NCI-H446 (cell line): ENCODE measurements around the gene PARP3.

Experiments
- DNase-seq, 2 experiments: peaks; one replicate each; lab custom pipeline; 2025; lab: John Stamatoyannopoulos, UW

Gene PARP3

DNA sequence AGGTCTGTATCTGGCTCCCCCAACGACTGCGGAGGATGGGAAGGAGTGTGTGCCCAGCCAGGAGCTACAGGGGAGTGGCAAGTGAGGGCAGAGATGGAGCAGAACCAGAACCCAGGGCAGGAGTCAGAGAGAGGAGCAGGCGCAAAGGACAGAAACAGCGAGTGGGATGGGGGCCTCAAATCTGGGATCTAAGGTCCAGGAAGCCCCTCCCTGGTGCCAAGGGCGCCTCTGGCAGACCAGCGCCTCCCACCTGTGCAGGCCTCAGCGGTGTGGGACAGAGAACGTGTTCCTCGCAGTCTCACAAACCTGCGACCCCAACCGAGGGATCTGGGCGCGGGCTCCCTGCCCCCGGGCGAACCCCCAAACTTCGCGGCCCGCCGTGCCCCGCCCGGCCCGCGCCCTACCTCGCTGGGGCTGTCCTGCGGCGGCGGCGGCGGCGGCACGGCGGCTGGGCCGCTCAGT, 24.8 kb downstream of the PARP3 start:
- DNase-seq: no peak

DNA sequence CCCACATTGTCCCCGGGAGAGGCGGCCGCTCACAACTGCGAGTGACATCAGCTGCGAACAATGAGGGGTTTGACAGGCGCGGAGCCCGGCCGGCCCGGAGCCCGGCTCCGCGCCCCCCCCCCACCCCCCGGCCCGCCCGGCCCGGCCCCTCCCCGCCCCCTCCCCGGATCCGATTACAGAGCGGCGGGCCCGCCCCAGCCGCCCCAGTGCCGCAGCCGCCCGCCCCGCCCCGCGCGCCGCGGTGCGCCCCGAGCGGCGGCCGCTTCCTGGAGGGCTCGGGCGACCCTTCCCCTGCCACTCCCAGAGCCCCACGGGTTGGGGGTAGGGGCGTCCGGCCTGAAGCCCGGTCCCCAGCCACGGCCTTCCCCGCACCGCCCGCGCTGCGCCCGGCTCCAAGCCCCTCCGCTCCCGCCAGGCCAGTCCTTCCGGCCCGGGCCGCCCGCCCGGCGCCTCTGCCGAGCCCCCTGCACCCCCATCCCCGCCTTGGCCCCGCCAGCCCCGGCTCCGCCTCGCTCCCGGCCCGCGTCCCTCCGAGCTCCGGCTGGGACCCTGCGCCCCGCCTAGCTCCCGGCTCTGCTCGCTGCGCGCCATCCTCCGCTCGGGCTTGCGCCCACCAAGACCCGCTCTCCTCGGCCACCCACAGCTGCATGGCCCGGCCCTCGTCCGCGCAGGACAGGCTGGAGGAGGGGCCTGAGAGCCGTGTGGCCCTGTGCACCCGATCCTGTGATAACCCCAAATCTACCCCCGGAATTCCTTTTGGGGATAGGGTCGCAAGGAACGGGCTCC, 25.4 kb downstream of the PARP3 start, which contains the start of gene PCBP4:
PCBP4 (minus strand) TSS at position 71 of the 786 bp plus-strand sequence. CDS start 6,214 bp downstream, outside the sequence.
- peak in 1 of 2 experiments; percentile 31 for DNase-seq

DNA sequence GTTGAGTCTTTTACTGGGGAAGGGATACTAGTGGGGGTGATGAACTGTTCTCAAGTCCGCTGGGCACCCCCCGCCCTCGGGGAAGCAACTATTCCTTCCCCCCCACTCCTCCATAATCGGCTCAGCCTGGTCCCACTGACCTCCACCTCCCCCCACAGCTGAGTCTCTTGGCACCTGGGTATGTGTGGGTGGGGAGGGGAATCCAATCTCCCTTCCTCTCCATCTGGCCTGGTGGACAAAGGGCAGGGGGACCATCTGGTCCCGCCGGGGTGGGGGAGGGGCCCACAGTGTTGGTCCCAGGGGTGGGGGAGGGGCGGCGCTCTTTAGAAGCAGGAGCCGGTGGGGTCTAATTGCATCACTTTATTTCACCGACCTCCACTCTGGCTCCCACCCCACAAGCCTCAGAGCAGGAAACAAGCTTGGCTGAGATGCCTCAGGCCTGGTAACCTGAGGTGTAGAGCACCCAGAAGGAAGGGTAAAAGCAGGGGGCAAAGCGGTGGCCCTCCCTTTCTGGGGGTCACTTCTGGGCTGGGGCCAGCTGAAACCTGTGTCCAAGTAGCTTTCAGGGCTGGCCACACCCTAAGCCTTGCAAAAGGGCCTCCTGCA, 26.1 kb downstream of the PARP3 start:
- peak in 1 of 2 experiments; percentile 38 for DNase-seq

DNA sequence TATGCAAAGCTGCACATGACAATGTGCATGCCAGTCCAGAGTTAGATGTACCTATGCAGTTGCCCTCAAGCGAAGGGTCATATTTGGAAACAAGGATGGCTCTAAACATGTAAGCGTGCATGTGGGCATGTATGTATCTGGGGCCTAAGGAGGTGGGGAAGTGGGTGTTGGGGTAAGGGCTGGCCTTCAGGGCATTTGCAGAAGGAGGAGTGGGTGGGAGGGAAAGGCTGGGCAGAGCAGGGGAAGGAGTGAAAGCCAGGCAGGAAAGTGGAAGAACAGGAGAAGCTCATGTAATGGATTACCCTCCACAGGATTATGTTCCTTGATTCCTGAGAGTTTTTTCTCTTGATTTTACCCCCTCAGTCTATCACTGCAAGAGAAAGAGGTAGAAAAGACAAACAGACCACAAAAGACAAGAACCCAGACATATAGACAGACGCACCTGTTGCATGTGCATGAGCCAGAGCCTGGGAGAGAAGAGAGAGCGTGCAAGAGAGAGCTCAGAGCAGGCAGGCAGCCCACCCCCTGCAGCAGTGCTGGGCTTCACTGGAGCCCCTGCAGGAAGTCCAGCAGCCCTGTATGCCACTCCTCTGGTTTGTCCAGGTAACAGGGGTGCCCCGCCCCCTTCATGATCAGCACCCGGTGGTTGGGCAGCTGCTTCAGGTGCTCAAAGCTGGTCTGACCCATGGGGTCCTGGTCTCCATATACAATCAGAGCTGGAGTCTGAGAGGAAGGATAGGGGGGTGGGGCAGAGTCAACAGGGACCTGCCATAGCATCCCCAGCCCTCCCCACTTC, 26.9 kb downstream of the PARP3 start:
- DNase-seq: no peak

DNA sequence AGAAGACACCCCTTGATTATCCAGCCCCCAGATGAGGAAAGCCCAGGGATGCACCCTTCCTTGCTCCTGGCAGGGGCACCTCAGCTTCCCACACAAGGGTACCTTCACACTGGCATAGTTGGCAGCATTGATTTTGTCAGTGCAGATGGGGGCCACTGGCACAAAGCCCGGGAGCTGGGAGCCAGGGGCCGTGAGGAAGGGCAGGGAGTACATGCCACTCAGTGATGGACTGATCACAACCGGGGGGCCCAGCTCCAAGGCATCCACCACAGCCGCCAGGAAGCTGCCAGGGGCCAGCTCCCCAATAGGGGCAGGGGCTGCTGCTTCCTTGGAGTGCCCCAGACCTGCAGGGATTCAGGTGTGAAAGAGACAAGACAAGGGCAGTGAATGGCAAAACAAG, 27.7 kb downstream of the PARP3 start:
- DNase-seq: peak in 1 of 2 experiments; percentile 15

DNA sequence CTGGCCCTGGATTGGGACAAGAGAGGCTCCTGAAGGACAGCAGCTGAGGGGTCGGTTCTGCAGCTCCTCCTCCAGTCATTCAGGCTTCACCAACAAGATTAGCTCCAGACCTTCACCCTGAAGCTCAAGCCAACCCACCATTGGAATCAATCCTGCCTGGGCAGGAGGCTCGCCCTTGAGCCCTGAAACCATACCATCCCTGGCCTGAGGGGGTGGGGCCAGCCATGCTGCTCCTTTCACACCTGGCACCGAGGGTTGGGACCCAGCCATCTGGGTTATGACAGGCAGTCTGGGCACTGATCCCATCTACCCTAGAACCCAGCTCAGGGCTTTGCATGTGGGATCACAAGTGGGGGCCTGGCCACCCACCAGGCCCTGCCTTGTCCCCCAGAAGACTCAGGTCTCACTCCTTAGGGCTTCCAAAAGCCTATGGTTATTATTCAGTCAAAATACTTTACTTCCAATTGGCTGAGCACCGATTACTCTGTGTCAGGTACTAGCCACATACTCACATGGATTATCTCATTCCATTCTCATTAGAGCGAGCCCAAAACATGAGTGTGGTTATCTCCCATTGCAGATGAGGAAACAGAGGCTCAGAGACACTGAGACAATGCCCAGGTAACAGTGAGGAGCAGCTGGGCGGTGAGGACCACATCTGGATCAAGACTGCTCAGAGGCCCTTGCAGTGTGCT, 28.6 kb downstream of the PARP3 start:
- peak in 1 of 2 experiments; percentile 23 for DNase-seq

DNA sequence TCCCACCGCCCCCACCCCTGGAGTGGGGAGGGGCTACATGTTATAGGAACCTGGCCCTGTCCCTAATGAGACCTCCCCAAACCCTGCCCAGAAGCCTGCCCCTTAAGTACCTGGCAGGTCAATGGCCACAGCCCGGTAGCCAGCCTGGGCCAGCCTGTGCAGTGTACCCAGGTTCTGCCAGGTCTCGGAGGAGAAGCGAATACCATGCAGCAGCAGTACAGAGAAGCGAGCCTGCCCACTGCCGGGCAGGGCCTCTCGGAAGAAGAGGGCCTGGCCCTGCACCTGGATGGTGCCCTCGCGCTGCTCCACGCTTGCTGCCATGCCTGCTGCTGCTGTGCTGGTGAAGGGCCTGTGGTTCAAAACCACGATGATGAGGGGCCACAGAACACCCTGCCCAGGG, 29.2 kb downstream of the PARP3 start:
- DNase-seq: no peak

DNA sequence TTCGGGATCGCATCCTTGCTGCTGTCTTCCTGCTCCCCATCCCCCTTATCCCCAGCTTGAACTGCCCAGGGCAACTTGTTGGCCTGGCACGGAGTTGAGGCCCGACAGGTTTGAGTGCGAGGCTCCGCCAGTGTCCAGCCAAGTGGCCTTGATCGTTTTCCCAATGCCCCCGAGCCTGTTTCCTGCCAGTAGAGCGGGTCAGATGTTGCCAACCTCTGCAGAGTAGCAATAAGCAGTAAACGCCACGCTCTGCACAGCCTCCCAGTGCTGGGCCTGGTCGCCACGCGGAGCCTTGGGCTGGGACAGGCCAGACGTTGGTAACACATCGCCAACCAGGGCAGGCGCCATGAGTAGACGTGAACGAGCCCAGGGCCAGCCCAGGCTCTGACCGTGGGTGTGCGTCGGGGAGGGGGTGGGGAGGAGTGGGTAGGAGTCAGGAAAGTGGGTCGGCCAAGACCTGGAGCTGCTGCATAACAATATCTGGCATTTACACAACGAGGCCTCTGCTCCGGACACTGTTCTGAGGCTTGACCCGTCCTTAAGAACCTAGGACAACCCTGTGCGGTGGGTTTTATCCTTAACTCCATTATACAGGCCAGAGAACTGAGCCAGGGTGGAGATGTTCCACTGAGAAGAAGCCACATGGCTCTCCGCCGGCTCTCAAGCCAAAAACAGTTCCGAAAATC, 32.3 kb downstream of the PARP3 start:
- DNase-seq: no peak

DNA sequence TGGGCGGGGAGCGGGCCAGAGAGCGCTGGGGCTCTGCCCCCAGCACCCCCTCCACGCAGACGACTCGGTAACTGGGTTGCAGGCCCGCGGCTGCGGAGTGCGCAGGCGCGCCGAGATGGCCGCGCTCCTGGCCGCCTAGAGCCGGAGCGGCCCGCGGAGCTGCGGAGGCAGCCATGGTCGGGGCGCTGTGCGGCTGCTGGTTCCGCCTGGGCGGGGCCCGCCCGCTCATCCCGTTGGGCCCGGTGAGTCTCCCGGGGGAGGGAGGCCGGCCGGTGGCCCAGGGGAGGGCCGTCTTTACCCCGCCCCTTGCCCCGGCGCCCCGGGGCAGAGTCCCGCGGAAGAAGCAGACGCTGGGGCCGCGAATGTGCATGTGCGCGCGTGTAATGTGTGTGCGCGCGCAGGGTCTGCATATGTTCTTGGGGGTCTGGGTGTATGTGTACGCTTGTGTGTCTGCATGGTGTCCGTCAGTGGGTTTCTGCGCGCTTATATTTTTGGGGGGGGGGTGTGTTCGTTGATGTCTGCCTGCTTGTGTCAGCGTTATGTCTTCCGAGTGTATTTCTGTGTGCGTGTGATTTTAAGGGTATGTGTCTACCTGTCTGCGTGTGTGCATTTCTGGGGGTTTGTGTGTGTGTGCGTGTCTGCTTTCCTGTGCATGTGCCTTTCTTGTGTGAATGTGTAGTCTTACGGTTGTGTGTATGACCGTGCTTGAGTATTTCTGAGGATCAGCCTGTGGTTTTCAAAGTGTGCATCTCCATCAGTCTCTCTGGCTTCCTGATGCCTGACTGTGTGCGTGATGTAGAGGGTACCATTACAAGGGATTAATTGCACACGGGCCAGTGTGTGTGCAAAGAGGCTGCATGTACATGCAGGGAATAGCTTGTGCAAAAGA, 33.0 kb downstream of the PARP3 start, which contains the start of gene ABHD14A:
ABHD14A (plus strand) TSS at position 102 of the 889 bp plus-strand sequence; CDS start at position 174, 72 bp downstream.
- peak; percentile 14 to 71 for DNase-seq

DNA sequence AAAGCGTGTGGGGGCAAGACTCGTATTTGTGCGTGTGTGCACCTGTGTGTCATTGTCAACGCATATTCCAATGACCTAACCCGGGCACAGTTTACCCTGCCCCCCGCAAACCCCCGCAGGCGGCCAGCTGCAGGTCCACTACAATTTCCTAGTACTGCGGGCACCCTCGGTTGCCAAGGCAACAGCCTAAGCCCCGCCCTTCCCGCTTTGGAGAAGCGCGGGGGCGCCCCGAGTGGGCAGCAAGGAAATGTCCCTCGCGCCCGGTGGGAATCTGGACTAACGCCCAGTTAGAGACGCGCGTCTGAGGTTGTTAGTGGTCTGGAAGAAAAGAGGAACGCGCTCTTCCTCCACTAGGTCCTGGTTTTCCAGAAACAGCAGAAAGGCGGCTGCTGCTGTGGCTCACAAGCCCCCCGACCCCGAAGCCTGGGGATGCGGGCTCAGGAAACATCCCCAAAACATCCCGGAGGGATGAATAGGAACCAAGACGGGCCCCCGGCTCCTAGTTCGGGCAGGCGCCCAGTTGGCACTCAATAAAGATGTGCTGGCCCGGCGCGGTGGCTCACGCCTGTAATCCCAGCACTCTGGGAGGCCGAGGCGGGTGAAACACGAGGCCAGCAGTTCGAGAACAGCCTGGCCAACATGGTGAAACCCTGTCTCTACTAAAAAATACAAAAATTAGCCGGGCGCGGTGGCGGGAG, 33.8 kb downstream of the PARP3 start:
- no peak for DNase-seq

DNA sequence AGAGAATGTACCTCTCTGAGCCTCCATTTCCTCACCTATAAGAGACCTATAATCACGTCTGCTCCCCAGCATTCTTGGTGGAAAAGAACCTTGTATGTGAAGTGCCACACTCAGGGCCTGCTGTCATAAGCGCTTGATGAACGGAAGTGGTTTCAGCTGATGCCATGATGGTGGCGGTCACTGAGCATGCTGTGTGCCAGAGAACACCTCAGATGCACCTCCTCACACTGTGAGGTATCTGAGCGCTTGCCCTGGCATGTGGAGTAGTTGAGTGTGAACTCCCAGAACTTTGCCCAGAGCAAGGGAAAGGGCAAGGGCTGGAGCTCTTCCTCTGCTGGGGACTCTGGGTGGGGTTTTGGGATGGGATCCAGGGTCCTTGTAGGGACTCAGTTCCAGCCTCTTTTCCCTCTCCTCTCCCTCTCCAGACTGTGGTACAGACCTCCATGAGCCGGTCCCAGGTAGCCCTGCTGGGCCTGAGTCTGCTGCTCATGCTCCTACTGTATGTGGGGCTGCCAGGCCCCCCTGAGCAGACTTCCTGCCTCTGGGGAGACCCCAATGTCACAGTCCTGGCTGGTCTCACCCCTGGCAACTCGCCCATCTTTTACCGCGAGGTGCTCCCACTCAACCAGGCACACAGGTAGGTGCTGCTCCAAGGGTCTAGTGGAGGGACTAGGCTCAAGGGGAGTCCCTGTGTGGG, 35.4 kb downstream of the PARP3 start:
- no peak for DNase-seq

DNA sequence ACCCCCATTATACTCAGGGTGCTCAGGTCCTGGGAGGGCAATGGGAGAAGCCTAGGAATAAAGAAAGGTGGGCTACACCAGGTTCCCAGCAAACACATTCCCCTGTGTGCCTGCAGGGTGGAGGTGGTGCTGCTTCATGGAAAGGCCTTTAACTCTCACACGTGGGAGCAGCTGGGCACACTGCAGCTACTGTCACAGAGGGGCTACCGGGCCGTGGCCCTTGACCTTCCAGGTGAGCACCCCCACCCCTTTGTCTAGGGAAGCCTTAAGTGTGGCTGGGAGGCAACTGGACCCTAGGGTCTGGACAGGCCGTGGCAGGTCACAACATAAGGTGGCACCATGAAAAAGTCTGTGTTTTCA, 36.0 kb downstream of the PARP3 start:
- DNase-seq: no peak

DNA sequence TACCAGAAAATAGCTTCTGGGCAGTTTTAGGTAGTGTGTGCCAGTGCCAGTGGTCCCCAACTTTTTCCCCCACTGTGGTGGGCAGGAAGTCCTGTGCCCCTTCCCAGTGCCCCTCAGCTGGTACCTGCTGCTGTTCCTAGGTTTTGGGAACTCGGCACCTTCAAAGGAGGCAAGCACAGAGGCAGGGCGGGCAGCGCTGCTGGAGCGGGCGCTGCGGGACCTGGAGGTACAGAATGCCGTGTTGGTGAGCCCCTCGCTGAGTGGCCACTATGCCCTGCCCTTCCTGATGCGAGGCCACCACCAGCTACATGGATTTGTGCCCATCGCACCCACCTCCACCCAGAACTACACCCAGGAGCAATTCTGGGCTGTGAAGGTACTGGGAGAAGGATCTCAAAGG, 38.1 kb downstream of the PARP3 start:
- no peak for DNase-seq

DNA sequence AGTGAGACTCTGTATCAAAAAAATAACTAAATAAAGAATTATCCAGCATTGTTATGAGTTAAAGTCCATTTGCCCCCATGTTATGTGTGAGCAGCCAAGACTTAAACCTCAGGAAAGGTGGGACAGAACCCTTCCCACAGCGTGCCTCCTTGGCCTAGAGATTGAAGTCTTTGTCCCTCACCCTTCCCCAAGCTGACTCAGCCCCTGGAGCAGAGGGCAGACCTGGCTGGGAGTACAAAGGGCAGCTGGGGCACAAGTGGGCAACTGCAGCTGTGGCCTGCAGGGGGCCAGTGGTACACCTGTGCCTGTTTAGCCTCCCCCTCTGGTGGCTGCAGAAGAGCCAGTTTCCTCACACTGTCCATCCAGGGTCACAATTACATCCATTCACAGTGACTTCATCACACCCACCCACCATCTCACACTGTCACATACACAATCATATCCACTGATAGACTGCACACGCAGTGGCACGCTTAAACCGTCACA, 40.2 kb downstream of the PARP3 start:
- DNase-seq: no peak

DNA sequence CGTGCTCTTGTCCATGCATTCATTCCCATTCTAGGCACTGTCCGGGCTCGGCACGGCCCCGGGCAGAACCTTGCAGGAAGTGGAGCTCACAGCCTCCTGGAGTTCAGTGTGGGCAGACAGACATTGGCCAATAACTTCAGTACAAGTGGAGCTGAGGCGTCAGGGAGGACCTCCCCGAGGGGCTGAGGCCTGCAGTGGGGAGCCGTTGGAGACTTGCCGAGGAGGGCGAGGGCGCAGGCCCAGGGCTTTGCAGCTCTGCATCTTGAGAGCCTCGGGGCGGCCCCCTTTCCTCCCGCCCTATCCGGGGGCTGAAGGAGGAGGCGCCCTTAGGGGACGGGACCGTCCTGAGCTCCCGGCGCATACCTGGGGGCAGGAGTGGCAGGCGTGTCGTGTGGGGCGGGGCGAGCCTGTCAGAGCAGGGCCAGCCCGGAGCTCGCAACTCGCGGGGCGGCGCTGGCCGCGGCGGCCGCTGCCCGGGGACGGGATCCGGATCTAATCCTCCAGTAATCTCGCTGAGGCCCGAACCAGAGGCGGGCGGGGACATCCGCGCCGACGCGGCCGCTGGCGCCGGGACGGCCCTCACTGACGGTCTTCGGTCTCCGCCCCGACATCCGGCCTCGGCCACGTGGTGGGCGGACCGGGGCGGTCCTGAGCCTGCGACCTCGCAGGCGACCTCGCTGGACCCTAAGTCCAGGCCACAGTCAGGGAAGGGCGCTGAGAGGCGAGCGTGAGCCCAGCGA, 40.8 kb downstream of the PARP3 start, which contains the start of gene ACY1:
ACY1 (plus strand) TSS at position 698 of the 740 bp plus-strand sequence. CDS start 530 bp downstream, outside the sequence.
- DNase-seq: peak in 1 of 2 experiments; percentile 56

DNA sequence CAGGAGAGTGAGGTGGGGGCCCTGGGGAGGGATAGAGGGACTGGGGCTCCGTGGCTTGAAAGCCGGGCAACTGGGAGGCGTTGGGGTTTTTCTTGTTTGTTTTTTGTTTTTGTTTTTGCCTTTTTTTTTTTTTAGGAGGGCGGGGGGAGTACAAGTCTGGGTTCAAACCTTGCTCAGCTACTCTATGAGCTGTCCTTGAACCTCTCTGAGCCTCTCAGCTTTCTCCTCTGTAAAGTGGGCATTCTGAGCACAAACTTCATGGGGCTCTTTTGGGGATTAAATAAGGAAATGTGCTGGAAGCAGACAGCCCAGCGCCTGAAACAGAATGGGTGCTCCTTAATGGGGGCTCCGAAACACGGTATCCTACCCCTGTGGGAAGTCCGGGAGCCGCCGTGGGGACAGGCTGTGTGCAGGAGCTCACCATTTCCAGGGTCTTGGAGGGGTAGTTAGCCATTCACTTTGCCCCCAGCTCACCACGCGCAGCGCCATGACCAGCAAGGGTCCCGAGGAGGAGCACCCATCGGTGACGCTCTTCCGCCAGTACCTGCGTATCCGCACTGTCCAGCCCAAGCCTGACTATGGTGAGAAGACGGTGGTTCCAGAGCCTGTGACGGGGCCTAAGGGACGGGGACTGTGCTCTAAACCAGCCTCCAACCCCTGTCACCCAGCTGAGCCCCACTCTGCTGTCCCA, 41.6 kb downstream of the PARP3 start:
- DNase-seq: no peak

DNA sequence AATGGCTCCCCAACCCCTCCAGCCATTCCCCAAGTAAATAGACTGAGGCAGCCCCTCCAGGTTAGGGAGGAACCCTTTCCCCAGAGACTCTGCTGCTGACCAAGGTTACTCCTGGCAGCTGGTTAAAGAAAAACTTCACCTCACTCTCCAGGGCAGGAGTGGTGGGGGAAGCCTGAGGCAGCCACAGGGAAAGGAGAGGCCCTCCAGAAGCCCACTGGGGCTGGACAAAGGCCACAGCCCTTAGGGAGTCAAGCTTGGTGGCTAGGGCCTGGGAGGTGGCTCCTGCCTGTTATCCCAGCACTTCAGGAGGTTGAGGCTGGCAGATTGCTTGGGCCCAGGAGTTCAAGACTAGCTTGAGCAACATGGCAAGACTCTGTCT, 42.1 kb downstream of the PARP3 start:
- DNase-seq: no peak
